SH-SY5Y (cell line): ENCODE results near the gene NFKBIE.

ENCODE experiments used
- GATA2 ChIP-seq: IDR thresholded peaks from 2 replicates; pipeline ENCODE4 v1.6.1; 2011; ENCODE audit warnings: mild to moderate bottlenecking, low read depth, low read length
- GATA3 ChIP-seq: IDR thresholded peaks from 2 replicates; pipeline ENCODE4 v1.6.1; 2011; ENCODE audit warnings: low read depth, mild to moderate bottlenecking, low read length, moderate library complexity

GRCh38 chr6:44265722-44266233, 427 bp upstream of the NFKBIE start:
- TF ChIP-seq GATA3, result no peak
- no peak for TF ChIP-seq GATA2
